ENCODE data around the gene RPS3. TPM values are rescaled to one million over a fixed set of nuclear protein-coding genes. Genes with fewer than 3 reads are reported as not detected.

RPS3 gene
- total RNA-seq, 4 donors from 2014 or later, result 1,012 to 1,395 (median 1,115) TPM

- Histone ChIP-seq H3K27me3 (no peaks in the 10 kb centered on the region), H3K36me3 (peaks cover 0 to 56% (median 0%) of the 10 kb centered on the region in 3 donors), H3K9me3 (no peaks in the 10 kb centered on the region), H3K27ac (no peak overlapping the region), H3K4me1 (peaks cover 0 to 3% (median 0%) of the 10 kb centered on the region in 4 donors), H3K4me3 (no peak overlapping the region)
- DNase-seq (ENCODE audit: low spot score in 2 of 2), result no peak
- TF ChIP-seq, protein P1, sequence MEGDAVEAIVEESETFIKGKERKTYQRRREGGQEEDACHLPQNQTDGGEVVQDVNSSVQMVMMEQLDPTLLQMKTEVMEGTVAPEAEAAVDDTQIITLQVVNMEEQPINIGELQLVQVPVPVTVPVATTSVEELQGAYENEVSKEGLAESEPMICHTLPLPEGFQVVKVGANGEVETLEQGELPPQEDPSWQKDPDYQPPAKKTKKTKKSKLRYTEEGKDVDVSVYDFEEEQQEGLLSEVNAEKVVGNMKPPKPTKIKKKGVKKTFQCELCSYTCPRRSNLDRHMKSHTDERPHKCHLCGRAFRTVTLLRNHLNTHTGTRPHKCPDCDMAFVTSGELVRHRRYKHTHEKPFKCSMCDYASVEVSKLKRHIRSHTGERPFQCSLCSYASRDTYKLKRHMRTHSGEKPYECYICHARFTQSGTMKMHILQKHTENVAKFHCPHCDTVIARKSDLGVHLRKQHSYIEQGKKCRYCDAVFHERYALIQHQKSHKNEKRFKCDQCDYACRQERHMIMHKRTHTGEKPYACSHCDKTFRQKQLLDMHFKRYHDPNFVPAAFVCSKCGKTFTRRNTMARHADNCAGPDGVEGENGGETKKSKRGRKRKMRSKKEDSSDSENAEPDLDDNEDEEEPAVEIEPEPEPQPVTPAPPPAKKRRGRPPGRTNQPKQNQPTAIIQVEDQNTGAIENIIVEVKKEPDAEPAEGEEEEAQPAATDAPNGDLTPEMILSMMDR (IDR thresholded peaks at IDR 0.05), result no peak
- no peak for TF ChIP-seq POLR2A (IDR thresholded peaks at IDR 0.05)
- TF ChIP-seq EP300 (IDR thresholded peaks at IDR 0.05), result no peak
- 69 to 70% methylated on average over 7 of the region's 7 CpGs for WGBS, 2 donors
Measured at GRCh38 chr11:75441804-75442132, 42.5 kb downstream of the RPS3 start.

- Histone ChIP-seq H3K27ac (no peak overlapping the region), H3K27me3 (no peaks in the 10 kb centered on the region), H3K36me3 (peaks cover 0 to 54% (median 0%) of the 10 kb centered on the region in 3 donors), H3K4me1 (peaks cover 0 to 3% (median 0%) of the 10 kb centered on the region in 4 donors), H3K9me3 (no peaks in the 10 kb centered on the region), H3K4me3 (no peak overlapping the region)
- 74 to 78% methylated on average over 14 to 15 of the region's 15 CpGs for WGBS, 2 donors
- DNase-seq (ENCODE audit: low spot score in 2 of 2), result no peak
- no peak for TF ChIP-seq POLR2A (IDR thresholded peaks at IDR 0.05)
- TF ChIP-seq, protein P1 (IDR thresholded peaks at IDR 0.05), result no peak
- TF ChIP-seq EP300 (IDR thresholded peaks at IDR 0.05), result no peak
Measured at GRCh38 chr11:75442161-75442885, 43.0 kb downstream of the RPS3 start.

GRCh38 chr11:75443043-75443442 is 43.7 kb downstream of the RPS3 start:
- no peaks in the 10 kb centered on the region for H3K27me3 ChIP-seq
- H3K4me3 ChIP-seq, result no peak overlapping the region
- no peak for DNase-seq (ENCODE audit: low spot score in 2 of 2)
- H3K4me1 ChIP-seq, result peaks cover 0 to 3% (median 0%) of the 10 kb centered on the region in 4 donors
- no peaks in the 10 kb centered on the region for H3K9me3 ChIP-seq
- H3K36me3 ChIP-seq, result peaks cover 0 to 59% (median 0%) of the 10 kb centered on the region in 3 donors
- TF ChIP-seq POLR2A (IDR thresholded peaks at IDR 0.05), result no peak
- TF ChIP-seq, protein P1 (IDR thresholded peaks at IDR 0.05), result no peak
- no peak for TF ChIP-seq EP300 (IDR thresholded peaks at IDR 0.05)
- 76 to 86% methylated on average over 12 of the region's 12 CpGs for WGBS, 2 donors
- no peak overlapping the region for H3K27ac ChIP-seq

DNA sequence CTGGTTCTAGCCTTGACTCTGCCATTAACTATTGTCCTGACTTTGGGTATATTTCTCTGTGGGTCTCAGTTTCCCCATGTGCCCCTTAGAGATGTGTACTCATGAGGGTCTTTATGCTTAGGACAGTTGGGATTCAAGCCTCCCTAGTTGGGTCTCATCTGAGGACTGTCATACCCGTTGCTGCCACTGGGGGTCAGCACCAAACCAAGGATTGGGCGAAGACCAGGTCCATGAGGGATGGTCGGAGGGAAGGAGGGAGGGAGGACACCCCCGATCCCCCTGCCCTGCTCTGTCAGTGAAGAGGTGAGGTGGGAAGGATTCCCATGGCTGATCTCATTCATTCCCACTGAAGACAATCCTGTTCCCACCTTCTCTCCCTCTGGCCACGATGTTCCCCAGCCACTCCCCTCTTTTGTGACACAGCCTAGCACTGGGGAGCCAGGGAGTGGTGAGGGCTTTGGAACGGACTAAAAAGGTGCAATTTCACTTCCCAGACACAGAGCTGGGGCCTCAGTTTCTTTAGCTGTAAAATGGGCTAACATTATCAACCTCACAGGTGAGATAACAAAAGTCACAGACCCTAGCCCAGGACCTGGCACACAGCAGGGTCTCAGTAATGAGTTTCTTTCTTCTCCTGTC is 46.1 kb downstream of the RPS3 start:
- no peak overlapping the region for H3K4me3 ChIP-seq
- peaks cover 0 to 49% (median 0%) of the 10 kb centered on the region in 3 donors for H3K36me3 ChIP-seq
- peak; percentile 70 to 91 for DNase-seq (ENCODE audit: low spot score in 2 of 2)
- no peaks in the 10 kb centered on the region for H3K27me3 ChIP-seq
- TF ChIP-seq, protein P1 (IDR thresholded peaks at IDR 0.05), result peak; percentile 89 to 99 (median 96)
- TF ChIP-seq POLR2A (IDR thresholded peaks at IDR 0.05) (no peak), EP300 (IDR thresholded peaks at IDR 0.05) (peak in 1 of 2 donors; percentile 40)
- WGBS, 2 donors, result 7 to 8% methylated on average over 5 to 6 of the region's 6 CpGs
- peaks cover 0 to 3% (median 0%) of the 10 kb centered on the region in 4 donors for H3K4me1 ChIP-seq
- no peak overlapping the region for H3K27ac ChIP-seq
- H3K9me3 ChIP-seq, result no peaks in the 10 kb centered on the region

DNA sequence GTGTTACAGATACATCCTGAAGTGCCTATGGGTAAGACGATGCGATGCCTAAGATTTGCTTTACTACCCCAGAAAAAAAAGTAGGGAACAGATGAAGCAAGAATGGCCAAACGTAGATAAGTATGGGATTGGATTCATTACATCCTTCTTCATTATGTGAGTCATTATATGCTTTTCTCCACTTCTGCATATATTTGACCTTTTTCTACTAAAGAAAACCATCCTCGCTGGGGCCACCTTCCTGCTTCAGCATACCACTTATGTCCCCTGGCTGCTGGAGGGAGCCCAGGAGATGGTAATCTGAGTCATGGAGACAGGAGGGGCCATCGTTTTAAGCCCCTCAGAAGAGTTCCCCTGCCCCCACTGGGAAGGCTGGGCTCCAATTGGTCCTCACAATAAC is 48.1 kb downstream of the RPS3 start:
- Histone ChIP-seq H3K36me3 (peaks cover 0 to 34% (median 0%) of the 10 kb centered on the region in 3 donors), H3K9me3 (no peaks in the 10 kb centered on the region), H3K27me3 (no peaks in the 10 kb centered on the region), H3K4me3 (no peak overlapping the region), H3K4me1 (peaks cover 0 to 3% (median 0%) of the 10 kb centered on the region in 4 donors), H3K27ac (no peak overlapping the region)
- WGBS, 2 donors, result 68 to 72% methylated on average over 5 of the region's 5 CpGs
- no peak for DNase-seq (ENCODE audit: low spot score in 2 of 2)
- TF ChIP-seq, protein P1 (IDR thresholded peaks at IDR 0.05), result no peak
- no peak for TF ChIP-seq EP300 (IDR thresholded peaks at IDR 0.05)
- no peak for TF ChIP-seq POLR2A (IDR thresholded peaks at IDR 0.05)
